HL-60/S4 treated with phorbol 12-myristate 13-acetate at 8.2 ng/mL for 4 days and 3 days (cell line): ENCODE measurements around the gene LMTK3.

Experiments used
- in situ Hi-C: fragments of 300-500 bp; cut with MboI; formaldehyde crosslinking; loops from 2 replicates; pipeline ENCODE4 v1.15.0; 2022; ENCODE audit warnings: low sequenced_read_pairs

LMTK3 gene

GRCh38 chr19:48511800-48512503 is at the start of gene LMTK3:
LMTK3 (minus strand) TSS chr19:48511835; CDS start chr19:48511576, 259 bp downstream.
- in situ Hi-C loops, result no loop called here

GRCh38 chr19:48561412-48561811 is 49.8 kb upstream of the LMTK3 start:
- in situ Hi-C loops, result no loop called here

GRCh38 chr19:48560095-48560530 is 48.5 kb upstream of the LMTK3 start:
- in situ Hi-C loops, result no loop called here

- in situ Hi-C loops, result no loop called here
Observed at GRCh38 chr19:48558018-48558684, 46.5 kb upstream of the LMTK3 start.

- in situ Hi-C loops, result no loop called here
Observed at GRCh38 chr19:48556825-48557224, 45.2 kb upstream of the LMTK3 start.

GRCh38 chr19:48556163-48556562 is 44.5 kb upstream of the LMTK3 start:
- in situ Hi-C loops, result no loop called here

- in situ Hi-C loops, result no loop called here
Observed at GRCh38 chr19:48554385-48555091, 42.9 kb upstream of the LMTK3 start.

GRCh38 chr19:48553676-48554384 is 42.2 kb upstream of the LMTK3 start:
- in situ Hi-C loops, result no loop called here

- in situ Hi-C loops, result no loop called here
Observed at GRCh38 chr19:48552406-48553322, 41.0 kb upstream of the LMTK3 start.

- in situ Hi-C loops, result no loop called here
Observed at GRCh38 chr19:48551437-48552302, 40.0 kb upstream of the LMTK3 start, which contains the start of gene SULT2B1. SULT2B1 (plus strand) TSS chr19:48552172; CDS start chr19:48552253, 81 bp downstream.

GRCh38 chr19:48549380-48549779 is 37.7 kb upstream of the LMTK3 start:
- in situ Hi-C loops, result no loop called here

GRCh38 chr19:48548253-48548911 is 36.7 kb upstream of the LMTK3 start:
- in situ Hi-C loops, result no loop called here

- in situ Hi-C loops, result no loop called here
Observed at GRCh38 chr19:48547722-48548121, 36.1 kb upstream of the LMTK3 start.

- in situ Hi-C loops, result no loop called here
Observed at GRCh38 chr19:48544856-48545750, 33.5 kb upstream of the LMTK3 start.

- in situ Hi-C loops, result no loop called here
Observed at GRCh38 chr19:48543121-48543710, 31.6 kb upstream of the LMTK3 start.

GRCh38 chr19:48541813-48542212 is 30.2 kb upstream of the LMTK3 start:
- in situ Hi-C loops, result no loop called here

- in situ Hi-C loops, result no loop called here
Observed at GRCh38 chr19:48540110-48540509, 28.5 kb upstream of the LMTK3 start.
